Inferior parietal cortex (tissue), 1 donor: ENCODE data around the gene LYST.
"Not testable (repeated sequence)": the region's sequence is repeated elsewhere in the genome, so short reads cannot be mapped to it uniquely, and the experiment has no call there.

ENCODE experiments used
- DNase-seq: peaks from one replicate; pipeline ENCODE4 v3.0.0-alpha.2; 2016; ENCODE audit errors: extremely low spot score

Gene LYST, protein sequence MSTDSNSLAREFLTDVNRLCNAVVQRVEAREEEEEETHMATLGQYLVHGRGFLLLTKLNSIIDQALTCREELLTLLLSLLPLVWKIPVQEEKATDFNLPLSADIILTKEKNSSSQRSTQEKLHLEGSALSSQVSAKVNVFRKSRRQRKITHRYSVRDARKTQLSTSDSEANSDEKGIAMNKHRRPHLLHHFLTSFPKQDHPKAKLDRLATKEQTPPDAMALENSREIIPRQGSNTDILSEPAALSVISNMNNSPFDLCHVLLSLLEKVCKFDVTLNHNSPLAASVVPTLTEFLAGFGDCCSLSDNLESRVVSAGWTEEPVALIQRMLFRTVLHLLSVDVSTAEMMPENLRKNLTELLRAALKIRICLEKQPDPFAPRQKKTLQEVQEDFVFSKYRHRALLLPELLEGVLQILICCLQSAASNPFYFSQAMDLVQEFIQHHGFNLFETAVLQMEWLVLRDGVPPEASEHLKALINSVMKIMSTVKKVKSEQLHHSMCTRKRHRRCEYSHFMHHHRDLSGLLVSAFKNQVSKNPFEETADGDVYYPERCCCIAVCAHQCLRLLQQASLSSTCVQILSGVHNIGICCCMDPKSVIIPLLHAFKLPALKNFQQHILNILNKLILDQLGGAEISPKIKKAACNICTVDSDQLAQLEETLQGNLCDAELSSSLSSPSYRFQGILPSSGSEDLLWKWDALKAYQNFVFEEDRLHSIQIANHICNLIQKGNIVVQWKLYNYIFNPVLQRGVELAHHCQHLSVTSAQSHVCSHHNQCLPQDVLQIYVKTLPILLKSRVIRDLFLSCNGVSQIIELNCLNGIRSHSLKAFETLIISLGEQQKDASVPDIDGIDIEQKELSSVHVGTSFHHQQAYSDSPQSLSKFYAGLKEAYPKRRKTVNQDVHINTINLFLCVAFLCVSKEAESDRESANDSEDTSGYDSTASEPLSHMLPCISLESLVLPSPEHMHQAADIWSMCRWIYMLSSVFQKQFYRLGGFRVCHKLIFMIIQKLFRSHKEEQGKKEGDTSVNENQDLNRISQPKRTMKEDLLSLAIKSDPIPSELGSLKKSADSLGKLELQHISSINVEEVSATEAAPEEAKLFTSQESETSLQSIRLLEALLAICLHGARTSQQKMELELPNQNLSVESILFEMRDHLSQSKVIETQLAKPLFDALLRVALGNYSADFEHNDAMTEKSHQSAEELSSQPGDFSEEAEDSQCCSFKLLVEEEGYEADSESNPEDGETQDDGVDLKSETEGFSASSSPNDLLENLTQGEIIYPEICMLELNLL (N-terminal part only)

DNA sequence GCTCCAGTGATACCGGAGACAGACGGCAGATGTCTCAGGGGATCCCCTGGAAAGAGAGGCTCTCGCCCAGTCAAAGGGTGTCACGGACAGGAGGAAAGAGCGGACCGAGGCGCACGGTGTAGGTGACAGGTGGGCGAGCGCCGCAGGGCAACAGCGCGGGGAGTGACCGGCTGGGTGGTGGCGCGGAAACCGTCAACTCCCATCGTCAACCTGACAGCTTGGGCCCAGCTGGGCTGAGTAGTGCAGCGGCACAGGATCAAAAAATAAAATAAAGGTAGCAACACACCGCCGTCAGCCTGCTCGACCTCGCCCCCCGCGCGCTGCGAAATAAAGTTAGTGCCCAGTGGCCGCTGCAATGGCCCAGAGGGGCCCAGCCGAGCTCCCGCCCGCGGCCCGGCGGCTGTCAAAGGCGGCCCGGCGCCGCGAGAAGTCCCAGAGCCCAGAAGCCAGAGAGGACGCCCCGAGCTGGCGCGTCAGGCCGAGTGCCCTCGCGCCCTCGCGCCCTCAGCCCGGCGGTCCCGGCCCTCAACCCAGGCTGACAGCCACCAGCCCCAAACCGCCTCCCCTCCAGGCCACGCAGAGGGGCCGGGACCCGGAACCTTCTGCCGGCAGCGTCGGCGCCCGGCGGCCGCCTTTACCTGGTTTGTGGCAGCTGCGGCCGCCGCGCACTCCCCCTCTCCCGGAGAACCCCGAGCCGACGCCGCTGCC lies at the start of gene LYST:
LYST (minus strand) TSS at position 702 of the 708 bp plus-strand sequence. CDS start 36,489 bp downstream, outside the sequence.
- no peak for DNase-seq

DNA sequence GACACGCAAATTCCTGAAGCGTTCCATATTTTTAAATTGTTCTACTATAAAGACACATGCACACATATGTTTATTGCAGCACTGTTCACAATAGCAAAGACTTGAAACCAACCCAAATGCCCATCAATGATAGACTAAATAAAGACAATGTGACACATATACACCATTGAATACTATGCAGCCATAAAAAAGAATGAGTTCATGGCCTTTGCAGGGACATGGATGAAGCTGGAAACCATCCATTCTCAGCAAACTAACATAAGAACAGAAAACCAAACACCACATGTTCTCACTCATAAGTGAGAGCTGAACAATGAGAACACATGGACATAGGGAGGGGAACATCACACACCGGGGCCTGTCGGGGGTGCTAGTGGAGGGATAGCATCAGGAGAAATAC lies 48.8 kb upstream of the LYST start:
- DNase-seq = not testable (repeated sequence)

DNA sequence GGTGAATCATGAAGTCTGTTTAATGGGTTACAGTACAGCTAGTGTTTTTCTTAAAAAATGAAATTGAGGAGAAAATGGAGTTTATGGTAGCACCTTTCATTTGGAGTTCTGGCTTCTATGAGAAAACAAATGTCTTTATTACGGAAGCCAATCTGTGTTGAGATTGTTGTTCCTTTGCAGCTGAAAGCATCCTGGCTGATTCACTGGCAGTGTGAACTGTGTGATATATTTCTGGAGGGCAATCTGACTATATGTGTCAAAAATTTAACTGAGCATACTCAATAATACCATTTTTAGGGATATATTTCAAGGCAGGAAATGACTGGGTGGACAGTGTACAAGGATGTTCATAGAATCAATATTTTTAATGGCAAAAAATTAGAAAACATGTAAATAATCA lies 46.6 kb upstream of the LYST start:
- no peak for DNase-seq

DNA sequence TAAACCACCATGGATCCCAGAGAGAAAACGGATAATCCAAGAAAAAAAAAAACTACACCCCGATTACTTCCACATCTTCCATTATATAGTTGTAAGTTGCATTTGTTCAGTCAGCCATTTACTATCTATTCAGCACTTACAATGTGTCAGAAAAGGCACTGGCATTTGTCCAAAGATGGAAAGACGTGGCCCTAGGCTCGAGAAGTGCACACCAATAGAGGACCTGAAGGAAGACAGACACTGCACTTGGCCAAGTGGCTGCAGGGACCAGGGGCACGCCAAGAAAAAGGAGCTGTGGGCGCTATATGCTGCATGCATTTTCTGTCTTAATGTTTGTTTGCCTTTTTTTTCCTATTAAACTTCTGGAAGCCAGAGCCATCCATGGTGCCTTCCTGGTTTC lies 45.2 kb upstream of the LYST start:
- DNase-seq = no peak

DNA sequence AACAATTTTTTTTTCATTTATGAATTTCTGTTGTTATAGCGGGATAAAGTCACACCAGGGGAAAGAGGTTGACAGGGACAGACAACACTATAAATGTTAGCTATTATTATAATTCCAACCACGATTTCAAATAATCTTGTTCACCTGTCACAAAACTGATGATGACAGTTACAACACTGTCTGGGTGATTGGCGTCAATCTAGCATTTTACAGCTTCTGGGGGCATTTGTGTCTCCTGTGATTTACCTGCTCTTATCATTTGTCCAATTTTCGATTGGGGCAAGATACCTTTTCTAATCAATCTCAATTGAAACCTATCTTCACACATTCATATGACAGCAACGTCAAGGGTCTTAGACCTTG lies 44.6 kb upstream of the LYST start:
- no peak for DNase-seq

GRCh38 chr1:235910357-235911299 lies 43.9 kb upstream of the LYST start:
- DNase-seq = no peak

- DNase-seq = peak; percentile 32
Measured at GRCh38 chr1:235908742-235909520, 42.2 kb upstream of the LYST start.

- DNase-seq = no peak
Measured at GRCh38 chr1:235907897-235908240, 41.2 kb upstream of the LYST start.

DNA sequence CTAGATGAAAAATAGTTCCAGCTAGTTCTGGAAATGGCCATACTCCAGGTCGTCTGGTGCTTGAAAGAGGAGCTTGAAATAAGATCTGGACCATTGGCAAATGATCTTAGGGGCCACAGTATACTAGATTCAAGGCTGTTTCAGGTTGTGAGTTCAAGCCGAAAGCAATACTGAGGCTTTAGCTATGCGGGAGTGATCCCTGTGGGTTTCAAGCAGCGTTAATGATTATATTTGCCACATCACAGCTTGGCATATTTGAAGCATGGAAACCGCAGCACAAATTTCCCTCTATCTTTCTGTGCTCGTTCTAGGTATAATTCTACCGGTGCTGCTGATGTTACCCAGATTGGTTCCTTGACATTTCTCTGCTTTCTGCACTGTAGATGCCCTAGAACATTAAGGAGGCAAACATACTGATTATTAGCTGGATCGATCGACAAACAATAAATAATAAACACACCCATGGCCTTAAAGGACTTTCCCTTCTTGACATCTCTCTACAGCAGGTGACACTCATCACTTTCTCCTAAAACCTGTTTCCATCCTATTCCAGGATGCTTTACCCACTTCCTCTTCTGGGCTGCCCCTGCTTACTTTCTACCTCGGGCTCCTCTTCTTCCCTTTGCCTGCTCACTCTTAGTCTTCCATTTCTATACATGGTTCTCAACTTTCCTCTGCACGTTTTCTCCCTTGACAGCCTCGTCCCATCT lies 40.6 kb upstream of the LYST start:
- DNase-seq = no peak

DNA sequence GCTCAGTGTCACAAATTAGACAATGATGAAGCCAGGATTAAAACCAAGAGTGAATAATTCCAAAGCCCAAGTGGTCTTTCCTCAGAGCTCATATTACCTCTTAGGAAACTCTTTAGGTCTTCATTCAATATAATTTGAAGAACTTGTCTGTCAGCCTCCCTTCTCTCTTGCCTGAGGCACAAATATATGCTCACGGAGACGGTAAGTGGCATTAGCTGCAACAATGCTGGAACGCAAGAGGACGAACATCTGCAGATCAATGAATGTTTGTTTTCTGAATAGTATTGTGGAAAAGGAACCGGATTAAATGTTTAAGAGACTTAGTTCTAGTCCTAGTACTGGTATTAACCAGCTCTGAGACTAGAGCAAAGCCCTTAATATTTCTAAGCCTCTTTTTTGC lies 39.7 kb upstream of the LYST start:
- no peak for DNase-seq

- DNase-seq = not testable (repeated sequence)
Measured at GRCh38 chr1:235903809-235904208, 37.1 kb upstream of the LYST start.

- DNase-seq = no peak
Measured at GRCh38 chr1:235902677-235903542, 36.2 kb upstream of the LYST start.

DNA sequence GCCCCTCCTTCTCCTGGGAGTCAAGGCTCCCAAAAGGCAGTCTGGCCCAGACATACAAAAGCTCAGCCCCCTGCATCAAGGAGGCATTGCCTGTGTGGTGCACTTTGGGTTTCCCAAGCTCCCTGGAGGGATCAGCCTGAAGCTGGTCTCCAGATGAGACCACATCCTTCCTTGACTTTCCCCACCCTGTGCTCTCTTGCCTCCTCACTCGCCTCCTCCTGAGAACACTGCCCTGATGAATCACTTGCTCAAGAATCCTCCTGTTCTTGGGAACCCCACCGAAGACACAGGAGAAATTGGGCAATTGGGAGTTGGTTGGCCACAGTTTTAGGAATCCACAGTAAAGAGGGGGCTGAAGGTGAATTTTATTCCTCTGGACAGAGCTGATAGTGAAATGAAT lies 34.8 kb upstream of the LYST start:
- no peak for DNase-seq

GRCh38 chr1:235898126-235898525 lies 31.4 kb upstream of the LYST start:
- no peak for DNase-seq

DNA sequence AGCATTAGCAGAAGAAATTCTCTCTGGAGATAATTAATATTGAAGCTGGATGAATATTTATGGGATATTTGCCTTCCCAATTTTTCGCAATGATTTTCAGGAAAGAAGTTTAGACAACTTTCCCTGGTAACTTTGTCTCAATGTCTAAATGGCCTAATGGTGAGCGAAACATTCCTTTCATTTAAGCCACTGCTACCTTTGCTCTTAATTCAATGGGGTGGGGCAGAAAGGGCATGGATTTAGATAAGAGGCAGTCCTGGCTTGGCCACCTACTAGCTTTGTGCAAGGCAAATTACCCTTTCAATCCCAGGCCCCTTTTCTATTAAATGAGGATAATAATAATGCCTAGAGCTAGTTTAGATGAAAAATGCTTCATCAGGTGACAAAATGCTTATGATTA lies 27.1 kb upstream of the LYST start:
- DNase-seq = no peak

GRCh38 chr1:235892734-235893413 lies 26.2 kb upstream of the LYST start:
- DNase-seq = no peak

- no peak for DNase-seq
Measured at GRCh38 chr1:235892202-235892601, 25.5 kb upstream of the LYST start.
